HG02642 (cell line): ENCODE measurements around the gene CD300A.
A peak's percentile ranks its signal among the peaks of the same experiment; 100 is the strongest.
"Not testable (repeated sequence)": the region's sequence is repeated elsewhere in the genome, so short reads cannot be mapped to it uniquely, and the experiment has no call there.

Source experiments
- ATAC-seq: cut with Tn5 transposase; IDR thresholded peaks from one replicate; pipeline ENCODE4 v1.9.1; 2021; ENCODE audit warnings: mild to moderate bottlenecking; ENCODE audit not compliant: unreplicated experiment, poor library complexity

CD300A gene

GRCh38 chr17:74515941-74516340 is 49.5 kb downstream of the CD300A start:
- ATAC-seq = no peak

GRCh38 chr17:74516561-74517328 is 50.3 kb downstream of the CD300A start:
- ATAC-seq = no peak

GRCh38 chr17:74518413-74518981 is 52.1 kb downstream of the CD300A start:
- not testable (repeated sequence) for ATAC-seq

GRCh38 chr17:74520016-74520434 is 53.6 kb downstream of the CD300A start:
- ATAC-seq = no peak

GRCh38 chr17:74520790-74521480 is 54.5 kb downstream of the CD300A start:
- no peak for ATAC-seq

- ATAC-seq = no peak
These were observed 55.3 kb downstream of the CD300A start for GRCh38 chr17:74521701-74522201.

GRCh38 chr17:74522381-74523105 is 56.1 kb downstream of the CD300A start:
- no peak for ATAC-seq

- ATAC-seq = no peak
These were observed 56.9 kb downstream of the CD300A start for GRCh38 chr17:74523308-74523707.

GRCh38 chr17:74524653-74525464 is 58.4 kb downstream of the CD300A start:
- ATAC-seq = no peak

- no peak for ATAC-seq
These were observed 59.0 kb downstream of the CD300A start for GRCh38 chr17:74525465-74525725.

GRCh38 chr17:74525781-74526288 is 59.4 kb downstream of the CD300A start:
- ATAC-seq = no peak

GRCh38 chr17:74526681-74527080 is 60.2 kb downstream of the CD300A start:
- no peak for ATAC-seq

- ATAC-seq = no peak
These were observed 60.6 kb downstream of the CD300A start for GRCh38 chr17:74527081-74527480.

GRCh38 chr17:74527756-74528155 is 61.3 kb downstream of the CD300A start:
- no peak for ATAC-seq

GRCh38 chr17:74528491-74529199 is 62.2 kb downstream of the CD300A start:
- peak; percentile 78 for ATAC-seq

GRCh38 chr17:74529243-74529642 is 62.8 kb downstream of the CD300A start:
- ATAC-seq = no peak

- no peak for ATAC-seq
These were observed 64.4 kb downstream of the CD300A start for GRCh38 chr17:74530831-74531150.

- ATAC-seq = no peak
These were observed 64.9 kb downstream of the CD300A start, which contains the start of gene CD300LB for GRCh38 chr17:74531231-74531761. CD300LB (minus strand) TSS chr17:74531475; CDS start chr17:74531350, 125 bp downstream.

GRCh38 chr17:74532115-74532514 is 65.7 kb downstream of the CD300A start:
- ATAC-seq = no peak
